GM23248 (cell line): Measurements from ENCODE around the gene P2RX1.

Source experiments
- EZH2 ChIP-seq: fragments of 200-600 bp; sonication (generic); IDR thresholded peaks from 2 replicates; pipeline ENCODE4 v1.6.1; 2018; ENCODE audit warnings: antibody characterized with exemption, mild to moderate bottlenecking; ENCODE audit not compliant: insufficient read depth, poor library complexity, severe bottlenecking
- EZH2phosphoT487 ChIP-seq: fragments of 200-600 bp; sonication (generic); IDR thresholded peaks from 2 replicates; pipeline ENCODE4 v1.6.1; 2018; ENCODE audit warnings: antibody characterized with exemption, moderate library complexity, mild to moderate bottlenecking, low read depth; ENCODE audit not compliant: insufficient read depth

DNA sequence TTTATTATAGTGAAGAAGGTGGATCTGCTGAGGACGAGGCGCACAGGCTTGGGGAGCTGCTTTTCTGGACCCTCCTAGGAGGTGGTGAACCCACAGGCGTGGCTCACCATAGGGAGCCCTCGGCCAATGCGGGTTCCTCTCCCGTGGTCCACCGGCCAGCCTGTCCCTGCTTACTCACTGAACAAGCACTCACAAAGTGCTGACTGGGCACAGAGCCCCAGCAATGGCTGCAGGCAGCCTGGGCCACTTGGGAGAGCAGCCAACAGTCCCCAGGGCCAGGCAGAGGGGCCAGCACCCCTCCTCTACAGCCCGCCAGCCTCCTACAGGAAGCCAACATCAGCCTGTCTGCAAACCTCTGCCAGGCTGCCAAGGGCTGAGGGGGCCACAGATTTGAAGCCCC is 51.1 kb downstream of the P2RX1 start:
- TF ChIP-seq EZH2phosphoT487 (no peak), EZH2 (no peak)
